ENCODE measurements around the gene CARS2. TPM values are rescaled to one million over a fixed set of nuclear protein-coding genes. Genes with fewer than 3 reads are reported as not detected.

CARS2 gene
- total RNA-seq, 2 experiments from 2014 or later, result 45.0 to 47.3 TPM

DNA sequence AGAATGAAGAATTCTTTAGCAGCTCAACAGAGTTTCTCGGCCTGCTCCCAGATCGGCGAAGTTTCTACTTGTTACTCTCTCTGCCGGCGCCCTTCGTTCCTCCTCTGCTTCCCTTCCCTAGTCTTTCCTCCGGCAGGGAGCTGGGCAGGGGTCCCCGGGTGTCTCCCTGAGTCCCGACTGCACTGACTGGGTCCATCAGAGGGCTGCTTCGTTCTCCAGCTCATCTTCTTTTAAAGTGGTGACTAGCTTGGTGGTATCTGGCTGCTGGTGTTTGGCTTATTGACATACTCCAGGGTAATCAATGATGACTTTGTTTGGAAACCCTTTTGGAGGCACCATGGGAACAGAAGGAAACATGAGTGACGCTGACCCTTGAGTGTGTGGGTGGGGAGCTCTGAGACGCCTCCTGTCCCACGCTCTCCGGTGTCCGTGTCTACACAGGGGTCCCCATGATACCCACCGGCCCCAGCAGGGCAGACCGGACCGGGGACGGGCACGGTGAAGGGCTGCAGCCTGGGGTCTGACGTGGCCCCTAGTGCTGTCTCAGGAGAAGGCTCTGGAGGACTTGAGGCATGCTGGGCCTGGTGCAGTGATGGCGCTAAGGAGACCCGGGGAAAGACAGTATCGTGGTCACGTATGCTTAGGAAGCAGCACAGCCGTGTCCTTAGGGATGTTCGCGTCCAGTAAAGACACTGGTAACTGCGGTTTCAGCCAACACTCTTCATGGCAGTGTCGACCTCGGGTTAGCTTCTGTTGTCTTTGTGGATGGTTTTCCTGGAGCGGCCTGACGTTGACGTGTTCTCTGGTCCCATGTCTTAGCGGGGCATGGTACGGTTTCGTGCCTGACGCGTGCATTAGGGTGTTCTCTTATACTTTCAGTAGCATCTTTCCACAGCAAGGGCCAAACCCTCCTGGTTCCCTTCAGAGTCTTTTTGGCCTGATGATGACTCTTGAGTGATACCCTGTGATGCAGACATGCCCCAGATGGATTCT is 66.8 kb downstream of the CARS2 start:
- no peak overlapping the region for H3K4me2 ChIP-seq (ENCODE audit: low read length)
- ChIA-PET CTCF (ENCODE audit: unreplicated experiment) (no interaction called here), POLR2A (interaction anchor here (0.6 kb wide), 1 partner anchor 98 kb away, joined by 6 read pairs; no protein-coding TSS in a partner anchor)
- TF ChIP-seq CTCF (conservative IDR thresholded peaks at IDR 0.05; ENCODE audit: low read length) (no peak), EZH2phosphoT487 (IDR thresholded peaks at IDR 0.05; ENCODE audit: borderline replicate concordance, low read depth, low read length) (no peak)
- no peak overlapping the region for H3K27ac ChIP-seq (ENCODE audit: low read depth, low read length, poor library complexity, severe bottlenecking)
- no peaks in the 10 kb centered on the region for H3K9me3 ChIP-seq (ENCODE audit: low read length)
- H4K20me1 ChIP-seq (ENCODE audit: insufficient read depth, low read length), result no peaks in the 10 kb centered on the region
- no peak for DNase-seq (ENCODE audit: low spot score)
- H2AFZ ChIP-seq (ENCODE audit: low read length), result no peak overlapping the region
- intact Hi-C loops (cut with micrococcal nuclease; ENCODE audit: unreplicated experiment), result no loop called here
- H3K9me2 ChIP-seq (ENCODE audit: insufficient read depth, low read length), result no peaks in the 10 kb centered on the region
- H3K36me3 ChIP-seq (ENCODE audit: insufficient read depth, low read length), result peaks cover 38% of the 10 kb centered on the region
- H3K79me2 ChIP-seq (ENCODE audit: insufficient read depth, low read depth, low read length), result no peaks in the 10 kb centered on the region
- H3K4me1 ChIP-seq (ENCODE audit: insufficient read depth, low read length, poor library complexity, severe bottlenecking), result no peaks in the 10 kb centered on the region
- no TSS peak for BruUV-seq (replicated peaks)
- no peak overlapping the region for H3K4me3 ChIP-seq (ENCODE audit: low read depth, low read length, poor library complexity, severe bottlenecking)

DNA sequence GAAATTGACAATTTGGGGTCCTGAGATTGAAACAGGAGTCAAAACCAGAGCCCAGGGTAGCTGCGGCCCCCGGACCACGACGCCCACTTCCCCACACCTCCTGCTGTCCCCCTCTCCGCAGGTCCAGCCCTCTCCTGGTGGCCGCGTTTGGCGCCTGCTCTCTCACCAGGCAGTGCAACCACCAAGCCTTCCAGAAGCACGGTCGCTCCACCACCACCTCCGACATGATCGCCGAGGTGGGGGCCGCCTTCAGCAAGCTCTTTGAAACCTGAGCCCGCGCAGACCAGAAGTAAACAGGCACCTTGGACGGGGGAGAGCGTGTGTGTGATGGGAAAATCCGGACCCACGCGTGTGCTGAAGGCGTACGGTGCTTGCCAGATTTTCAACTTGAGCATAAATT is 67.7 kb downstream of the CARS2 start:
- H3K4me2 ChIP-seq (ENCODE audit: low read length), result no peak overlapping the region
- H3K9me3 ChIP-seq (ENCODE audit: low read length), result no peaks in the 10 kb centered on the region
- H3K79me2 ChIP-seq (ENCODE audit: insufficient read depth, low read depth, low read length), result no peaks in the 10 kb centered on the region
- H3K36me3 ChIP-seq (ENCODE audit: insufficient read depth, low read length), result peaks cover 32% of the 10 kb centered on the region; the same call in 1 of the 2 replicates
- H2AFZ ChIP-seq (ENCODE audit: low read length), result no peak overlapping the region
- H4K20me1 ChIP-seq (ENCODE audit: insufficient read depth, low read length), result no peaks in the 10 kb centered on the region
- BruUV-seq (replicated peaks), result no TSS peak
- H3K27ac ChIP-seq (ENCODE audit: low read depth, low read length, poor library complexity, severe bottlenecking), result no peak overlapping the region
- no peaks in the 10 kb centered on the region for H3K9me2 ChIP-seq (ENCODE audit: insufficient read depth, low read length)
- ChIA-PET CTCF (ENCODE audit: unreplicated experiment) (no interaction called here), POLR2A (interaction anchor here (0.6 kb wide), 1 partner anchor 99 kb away, joined by 6 read pairs; no protein-coding TSS in a partner anchor)
- no peaks in the 10 kb centered on the region for H3K4me1 ChIP-seq (ENCODE audit: insufficient read depth, low read length, poor library complexity, severe bottlenecking)
- no peak for TF ChIP-seq CTCF (conservative IDR thresholded peaks at IDR 0.05; ENCODE audit: low read length)
- no peak overlapping the region for H3K4me3 ChIP-seq (ENCODE audit: low read depth, low read length, poor library complexity, severe bottlenecking)
- intact Hi-C loops (cut with micrococcal nuclease; ENCODE audit: unreplicated experiment), result no loop called here
- no peak for DNase-seq (ENCODE audit: low spot score)

DNA sequence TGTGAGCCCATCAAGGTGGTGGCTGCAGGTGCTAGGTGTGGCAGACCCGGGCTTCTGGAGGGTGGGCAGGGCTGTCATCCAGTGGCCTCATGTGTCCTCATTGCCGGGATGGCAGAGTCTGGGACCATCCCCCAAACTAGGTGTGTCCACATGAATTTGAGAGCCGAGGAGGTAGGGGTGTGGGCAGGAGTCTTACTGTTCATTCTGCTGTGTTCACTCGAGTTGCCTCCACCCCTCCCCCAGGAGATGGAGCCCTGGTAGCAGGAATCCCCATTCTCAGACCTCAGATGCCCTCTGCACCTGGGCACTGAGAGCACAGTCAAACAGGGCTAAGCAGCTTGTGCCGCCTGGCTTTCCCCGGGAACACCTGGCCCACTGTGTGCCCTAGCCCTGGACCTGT is 68.2 kb downstream of the CARS2 start:
- H3K9me3 ChIP-seq (ENCODE audit: low read length), result no peaks in the 10 kb centered on the region
- POLR2A ChIA-PET, result no interaction called here
- H2AFZ ChIP-seq (ENCODE audit: low read length), result no peak overlapping the region
- peaks cover 32% of the 10 kb centered on the region; the same call in 1 of the 2 replicates for H3K36me3 ChIP-seq (ENCODE audit: insufficient read depth, low read length)
- TF ChIP-seq CTCF (conservative IDR thresholded peaks at IDR 0.05; ENCODE audit: low read length) (no peak), EZH2phosphoT487 (IDR thresholded peaks at IDR 0.05; ENCODE audit: borderline replicate concordance, low read depth, low read length) (no peak)
- intact Hi-C loops (cut with micrococcal nuclease; ENCODE audit: unreplicated experiment), result no loop called here
- H4K20me1 ChIP-seq (ENCODE audit: insufficient read depth, low read length), result no peaks in the 10 kb centered on the region
- CTCF ChIA-PET (ENCODE audit: unreplicated experiment), result no interaction called here
- H3K4me2 ChIP-seq (ENCODE audit: low read length), result no peak overlapping the region
- no TSS peak for BruUV-seq (replicated peaks)
- DNase-seq (ENCODE audit: low spot score), result no peak
- no peaks in the 10 kb centered on the region for H3K4me1 ChIP-seq (ENCODE audit: insufficient read depth, low read length, poor library complexity, severe bottlenecking)
- no peaks in the 10 kb centered on the region for H3K79me2 ChIP-seq (ENCODE audit: insufficient read depth, low read depth, low read length)
- no peak overlapping the region for H3K4me3 ChIP-seq (ENCODE audit: low read depth, low read length, poor library complexity, severe bottlenecking)
- H3K9me2 ChIP-seq (ENCODE audit: insufficient read depth, low read length), result no peaks in the 10 kb centered on the region
- no peak overlapping the region for H3K27ac ChIP-seq (ENCODE audit: low read depth, low read length, poor library complexity, severe bottlenecking)

All from OCI-LY7 (cell line).